H9 (cell line): ENCODE results near the gene IL3RA. TPM values are rescaled to one million over a fixed set of nuclear protein-coding genes. Genes with fewer than 3 reads are reported as not detected.

Source experiments
- DNase-seq: peaks from one replicate; pipeline ENCODE4 v3.0.0-alpha.2; 2017
- H2AFZ ChIP-seq: one replicate; pipeline ENCODE4 v1.6.1; 2013; ENCODE audit warnings: mild to moderate bottlenecking, low read length, control low read depth, moderate library complexity
- H2AK5ac ChIP-seq: 2 replicates; pipeline ENCODE4 v1.6.1; 2013; ENCODE audit warnings: low read length, control low read depth, mixed read lengths; ENCODE audit not compliant: insufficient read length
- H2BK120ac ChIP-seq: one replicate; pipeline ENCODE4 v1.6.1; 2013; ENCODE audit warnings: low read depth, mild to moderate bottlenecking, low read length, control low read depth, inconsistent platforms; ENCODE audit not compliant: poor library complexity, severe bottlenecking
- H2BK12ac ChIP-seq: 2 replicates; pipeline ENCODE4 v1.6.1; 2013; ENCODE audit warnings: low read length, control low read depth, mixed read lengths, low read depth; ENCODE audit not compliant: insufficient read length
- H2BK15ac ChIP-seq: 2 replicates; pipeline ENCODE4 v1.6.1; 2013; ENCODE audit warnings: low read depth, low read length, control low read depth
- H2BK20ac ChIP-seq: one replicate; pipeline ENCODE4 v1.6.1; 2013; ENCODE audit warnings: low read depth, mild to moderate bottlenecking, low read length, control low read depth, inconsistent platforms; ENCODE audit not compliant: poor library complexity, severe bottlenecking
- H2BK5ac ChIP-seq: 2 replicates; pipeline ENCODE4 v1.6.1; 2013; ENCODE audit warnings: low read length, control low read depth, mixed read lengths; ENCODE audit not compliant: insufficient read length
- H3K14ac ChIP-seq: 2 replicates; pipeline ENCODE4 v1.6.1; 2013; ENCODE audit warnings: low read length, control low read depth; ENCODE audit not compliant: insufficient read depth
- H3K18ac ChIP-seq: 2 replicates; pipeline ENCODE4 v1.6.1; 2013; ENCODE audit warnings: low read depth, mild to moderate bottlenecking, mixed read lengths, low read length, control low read depth; ENCODE audit not compliant: insufficient read length
- H3K23ac ChIP-seq: 2 replicates; pipeline ENCODE4 v1.6.1; 2013; ENCODE audit warnings: low read length, control low read depth, mixed read lengths, low read depth; ENCODE audit not compliant: insufficient read length
- H3K23me2 ChIP-seq: 2 replicates; pipeline ENCODE4 v1.6.1; 2013; ENCODE audit warnings: low read depth, mild to moderate bottlenecking, mixed read lengths, low read length, control low read depth; ENCODE audit not compliant: insufficient read length, poor library complexity, severe bottlenecking
- H3K27ac ChIP-seq: 2 replicates; pipeline ENCODE4 v1.5.1; 2013; ENCODE audit warnings: low read length, control low read depth, mixed read lengths, low read depth; ENCODE audit not compliant: insufficient read length
- H3K27me3 ChIP-seq: 2 replicates; pipeline ENCODE4 v1.6.1; 2013; ENCODE audit warnings: low read length, control low read depth, inconsistent platforms; ENCODE audit not compliant: insufficient read depth
- H3K4ac ChIP-seq: 2 replicates; pipeline ENCODE4 v1.6.1; 2013; ENCODE audit warnings: low read depth, mild to moderate bottlenecking, control low read depth, inconsistent platforms, low read length, moderate library complexity
- H3K4me1 ChIP-seq: 2 replicates; pipeline ENCODE4 v1.6.1; 2013; ENCODE audit warnings: low read length, control low read depth, inconsistent platforms; ENCODE audit not compliant: insufficient read depth
- H3K4me2 ChIP-seq: 2 replicates; pipeline ENCODE4 v1.6.1; 2013; ENCODE audit warnings: low read length, control low read depth, mixed read lengths; ENCODE audit not compliant: insufficient read length, insufficient read depth
- H3K56ac ChIP-seq: 2 replicates; pipeline ENCODE4 v1.6.1; 2013; ENCODE audit warnings: low read depth, mild to moderate bottlenecking, mixed read lengths, low read length, control low read depth; ENCODE audit not compliant: insufficient read length
- H3K79me1 ChIP-seq: 2 replicates; pipeline ENCODE4 v1.6.1; 2013; ENCODE audit warnings: low read depth, mild to moderate bottlenecking, moderate library complexity, low read length, control low read depth, inconsistent platforms; ENCODE audit not compliant: insufficient read depth, poor library complexity, severe bottlenecking
- H3K79me2 ChIP-seq: 2 replicates; pipeline ENCODE4 v1.6.1; 2013; ENCODE audit warnings: low read length, control low read depth, inconsistent platforms; ENCODE audit not compliant: insufficient read depth
- H3K9ac ChIP-seq: 2 replicates; pipeline ENCODE4 v1.6.1; 2013; ENCODE audit warnings: low read length, control low read depth, mixed read lengths; ENCODE audit not compliant: insufficient read length; ENCODE audit errors: extremely low read depth
- H3K9me3 ChIP-seq: one replicate; pipeline ENCODE4 v1.6.1; 2013; ENCODE audit warnings: low read depth, low read length, inconsistent platforms; ENCODE audit not compliant: control insufficient read depth
- H3T11ph ChIP-seq: one replicate; pipeline ENCODE4 v1.6.1; 2013; ENCODE audit warnings: mild to moderate bottlenecking, low read length, control low read depth, inconsistent platforms
- H4K20me1 ChIP-seq: one replicate; pipeline ENCODE4 v1.6.1; 2013; ENCODE audit not compliant: control insufficient read depth, insufficient read length, insufficient read depth
- H4K5ac ChIP-seq: 2 replicates; pipeline ENCODE4 v1.6.1; 2013; ENCODE audit warnings: low read depth, mild to moderate bottlenecking, mixed read lengths, low read length, control low read depth; ENCODE audit not compliant: insufficient read length
- H4K8ac ChIP-seq: replicated peaks from 2 replicates; pipeline ENCODE4 v1.6.1; 2013; ENCODE audit warnings: low read length, control low read depth, mixed read lengths, low read depth; ENCODE audit not compliant: insufficient read length
- H4K91ac ChIP-seq: 2 replicates; pipeline ENCODE4 v1.6.1; 2013; ENCODE audit warnings: low read depth, mild to moderate bottlenecking, moderate library complexity, mixed read lengths, low read length, control low read depth; ENCODE audit not compliant: insufficient read length
- H3K27ac Mint-ChIP-seq, 3 experiments: 2 replicates in 2 of 3; 3 replicates in 1 of 3; pipeline ENCODE4 v1.8.0; 2020 to 2021; ENCODE audit warnings: mixed read lengths in 3 of 3, mild to moderate bottlenecking in 1 of 3, moderate library complexity in 1 of 3
- H3K27me3 Mint-ChIP-seq: 2 replicates; pipeline ENCODE4 v1.8.0; 2021; ENCODE audit warnings: low read depth, mild to moderate bottlenecking, moderate library complexity, mixed read lengths
- H3K36me3 Mint-ChIP-seq, 3 experiments: 2 replicates in 2 of 3; 3 replicates in 1 of 3; pipeline ENCODE4 v1.8.0; 2020 to 2021; ENCODE audit warnings: low read depth in 3 of 3, mixed read lengths in 3 of 3; ENCODE audit not compliant: insufficient read depth in 1 of 3
- H3K4me1 Mint-ChIP-seq, 2 experiments: 2 replicates each; pipeline ENCODE4 v1.8.0; 2020; ENCODE audit warnings: mixed read lengths in 2 of 2
- H3K4me3 Mint-ChIP-seq, 2 experiments: 2 replicates in 1 of 2; 3 replicates in 1 of 2; pipeline ENCODE4 v1.8.0; 2020 to 2021; ENCODE audit warnings: mild to moderate bottlenecking in 2 of 2, mixed read lengths in 2 of 2, moderate library complexity in 1 of 2
- H3K9me3 Mint-ChIP-seq, 2 experiments: 2 replicates in 1 of 2; 3 replicates in 1 of 2; pipeline ENCODE4 v1.8.0; 2020; ENCODE audit warnings: mild to moderate bottlenecking in 2 of 2, mixed read lengths in 2 of 2, moderate library complexity in 1 of 2
- CTCF ChIP-seq: fragments of 200-600 bp; sonication (generic); conservative IDR thresholded peaks from 3 replicates; pipeline ENCODE4 v1.8.0; 2021; ENCODE audit warnings: antibody characterized with exemption, mild to moderate bottlenecking
- WGBS: extraction: QIAGEN DNeasy Blood & Tissue Kit; methylation state at CpG from one replicate; pipeline ENCODE4 v1.1.7; 2013; ENCODE audit warnings: missing lambda C conversion rate, low lambda C conversion rate, mixed read lengths; ENCODE audit not compliant: insufficient read length; ENCODE audit errors: extremely low coverage; 5-methylcytosine and 5-hydroxymethylcytosine counted together
- total RNA-seq: library from RNA; stranded (reverse); gene quantifications from 2 replicates; pipeline ENCODE4 v1.2.1, GENCODE V29; 2021

IL3RA gene
- total RNA-seq, 1 experiment from 2014 or later, result 0.24 TPM

GRCh38 chrX:1336948-1337779, 579 bp downstream of the IL3RA start:
- peak overlapping the region; percentile 61 for H2BK20ac ChIP-seq
- no peak overlapping the region for H3K4ac ChIP-seq
- peaks cover 7 to 10% (median 9%) of the 10 kb centered on the region in 3 experiments; a peak in 6 of 7 replicates for H3K36me3 Mint-ChIP-seq
- no peak overlapping the region for H2BK120ac ChIP-seq
- no peak overlapping the region for H3K18ac ChIP-seq
- no peak overlapping the region for H4K91ac ChIP-seq
- no peak for DNase-seq
- H3K27me3 Mint-ChIP-seq, result no peaks in the 10 kb centered on the region; the same call in none of the 2 replicates
- peaks cover 0 to 3% of the 10 kb centered on the region in 2 experiments; a peak in 1 of 4 replicates for H3K4me1 Mint-ChIP-seq
- no peak overlapping the region for H3K14ac ChIP-seq
- H3K4me3 Mint-ChIP-seq, result no peak overlapping the region
- no peaks in the 10 kb centered on the region for H3K9me3 ChIP-seq
- H3K79me2 ChIP-seq, result no peaks in the 10 kb centered on the region
- no peak for TF ChIP-seq CTCF
- H3K56ac ChIP-seq, result no peak overlapping the region
- H2AFZ ChIP-seq, result no peak overlapping the region
- H3K23ac ChIP-seq, result no peak overlapping the region
- no peak overlapping the region for H4K5ac ChIP-seq
- H3K4me1 ChIP-seq, result no peaks in the 10 kb centered on the region
- peak overlapping the region in 1 of 3 experiments; percentile 33; a peak in 1 of 7 replicates for H3K27ac Mint-ChIP-seq
- H3K4me2 ChIP-seq, result no peak overlapping the region
- H3K79me1 ChIP-seq, result no peaks in the 10 kb centered on the region
- H2BK5ac ChIP-seq, result no peak overlapping the region
- H2AK5ac ChIP-seq, result no peak overlapping the region
- no CpG with 5 or more reads among the region's 18 CpGs for WGBS
- no peak overlapping the region for H3T11ph ChIP-seq
- H3K27me3 ChIP-seq, result no peaks in the 10 kb centered on the region
- H3K9me3 Mint-ChIP-seq, result peaks cover 21 to 22% of the 10 kb centered on the region in 2 experiments
- no peak overlapping the region for H3K27ac ChIP-seq
- H3K9ac ChIP-seq, result no peak overlapping the region
- no peak overlapping the region for H2BK12ac ChIP-seq
- no peaks in the 10 kb centered on the region for H4K20me1 ChIP-seq
- no peak overlapping the region for H4K8ac ChIP-seq
- H3K23me2 ChIP-seq, result no peaks in the 10 kb centered on the region
- H2BK15ac ChIP-seq, result no peak overlapping the region
